LNCaP clone FGC (cell line): ENCODE measurements around the gene ZFHX3.
A peak's percentile ranks its signal among the peaks of the same experiment; 100 is the strongest.

ENCODE experiments used
- DNase-seq: peaks from one replicate; pipeline ENCODE4 v3.0.0-alpha.2; 2011; ENCODE audit warnings: low read depth
- H3K4me3 ChIP-seq: 2 replicates; pipeline ENCODE4 v1.5.1; 2011; ENCODE audit warnings: mild to moderate bottlenecking, low read depth, low read length, control low read depth
- TF ChIP-seq, protein P1 (sequence below): IDR thresholded peaks from 2 replicates; pipeline ENCODE4 v1.5.1; 2012; ENCODE audit warnings: mild to moderate bottlenecking; ENCODE audit not compliant: control insufficient read depth, insufficient read depth; ENCODE audit errors: extremely low read depth

ZFHX3 gene

DNA sequence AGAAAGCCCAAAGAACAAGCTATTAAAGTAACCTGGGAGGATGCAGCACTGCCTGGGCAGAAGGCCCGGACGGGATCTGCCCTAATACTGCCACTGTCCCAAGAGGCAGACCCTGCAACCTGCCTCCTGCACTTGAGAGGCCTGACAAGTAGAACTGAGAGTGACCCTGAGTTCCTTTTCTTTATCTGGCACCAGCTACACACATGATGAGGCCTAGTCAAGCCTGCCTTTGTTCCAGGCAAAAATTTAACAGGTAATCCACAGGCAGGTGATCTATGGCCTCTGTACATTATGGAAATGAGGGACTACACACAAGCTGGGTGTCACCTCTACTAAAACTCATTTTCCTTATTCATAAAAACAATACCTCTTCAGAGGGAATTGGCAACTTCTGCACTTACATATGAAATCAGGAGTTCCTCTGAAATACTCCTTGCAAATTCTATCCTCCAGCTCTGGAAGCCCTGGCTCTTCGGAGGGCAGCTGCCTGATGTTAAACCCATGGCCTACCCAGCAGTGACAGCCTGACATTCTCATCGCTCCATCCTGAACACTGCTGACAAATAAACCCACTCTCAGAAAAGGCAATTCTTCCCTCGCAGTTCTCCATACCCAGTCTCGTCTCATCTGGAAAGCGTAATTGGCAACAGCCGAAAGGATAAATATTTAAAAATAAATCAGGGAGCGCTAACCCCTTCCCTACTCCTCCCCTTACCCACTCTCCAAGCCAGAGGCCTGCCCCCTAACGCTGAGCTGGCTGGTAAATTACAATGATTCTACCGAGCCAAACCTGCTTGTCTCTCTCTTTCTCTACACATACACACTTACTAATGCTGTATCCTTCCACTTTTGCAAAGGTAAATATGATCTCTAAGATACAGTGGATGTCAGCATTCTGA lies 2.5 kb upstream of the ZFHX3 start:
- no peak for DNase-seq
- peak overlapping the region; percentile 64 for H3K4me3 ChIP-seq
- TF ChIP-seq, protein P1, sequence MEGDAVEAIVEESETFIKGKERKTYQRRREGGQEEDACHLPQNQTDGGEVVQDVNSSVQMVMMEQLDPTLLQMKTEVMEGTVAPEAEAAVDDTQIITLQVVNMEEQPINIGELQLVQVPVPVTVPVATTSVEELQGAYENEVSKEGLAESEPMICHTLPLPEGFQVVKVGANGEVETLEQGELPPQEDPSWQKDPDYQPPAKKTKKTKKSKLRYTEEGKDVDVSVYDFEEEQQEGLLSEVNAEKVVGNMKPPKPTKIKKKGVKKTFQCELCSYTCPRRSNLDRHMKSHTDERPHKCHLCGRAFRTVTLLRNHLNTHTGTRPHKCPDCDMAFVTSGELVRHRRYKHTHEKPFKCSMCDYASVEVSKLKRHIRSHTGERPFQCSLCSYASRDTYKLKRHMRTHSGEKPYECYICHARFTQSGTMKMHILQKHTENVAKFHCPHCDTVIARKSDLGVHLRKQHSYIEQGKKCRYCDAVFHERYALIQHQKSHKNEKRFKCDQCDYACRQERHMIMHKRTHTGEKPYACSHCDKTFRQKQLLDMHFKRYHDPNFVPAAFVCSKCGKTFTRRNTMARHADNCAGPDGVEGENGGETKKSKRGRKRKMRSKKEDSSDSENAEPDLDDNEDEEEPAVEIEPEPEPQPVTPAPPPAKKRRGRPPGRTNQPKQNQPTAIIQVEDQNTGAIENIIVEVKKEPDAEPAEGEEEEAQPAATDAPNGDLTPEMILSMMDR, result peak; percentile 32; the same call in 1 of the 2 replicates

DNA sequence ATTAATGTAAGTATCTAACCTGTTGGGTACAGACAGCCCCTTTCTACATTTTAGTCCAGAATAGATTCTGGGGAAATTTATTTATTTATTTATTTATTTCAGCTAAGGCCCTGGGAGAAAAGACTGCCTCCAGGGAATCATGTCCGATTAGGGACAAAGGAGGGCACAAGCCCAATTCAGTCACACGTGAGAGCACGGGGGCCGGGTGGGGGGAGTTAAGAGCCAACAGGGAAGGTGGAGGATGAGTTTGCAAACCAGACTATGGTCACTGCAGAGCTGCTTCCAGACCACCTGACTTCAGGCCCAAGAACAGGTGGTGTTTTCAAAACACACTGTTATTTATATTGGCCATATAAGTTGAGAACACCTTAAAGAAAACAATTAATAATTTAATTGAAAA lies 1.6 kb upstream of the ZFHX3 start:
- TF ChIP-seq, protein P1, result no peak
- H3K4me3 ChIP-seq, result peak overlapping the region; percentile 64
- DNase-seq, result no peak

DNA sequence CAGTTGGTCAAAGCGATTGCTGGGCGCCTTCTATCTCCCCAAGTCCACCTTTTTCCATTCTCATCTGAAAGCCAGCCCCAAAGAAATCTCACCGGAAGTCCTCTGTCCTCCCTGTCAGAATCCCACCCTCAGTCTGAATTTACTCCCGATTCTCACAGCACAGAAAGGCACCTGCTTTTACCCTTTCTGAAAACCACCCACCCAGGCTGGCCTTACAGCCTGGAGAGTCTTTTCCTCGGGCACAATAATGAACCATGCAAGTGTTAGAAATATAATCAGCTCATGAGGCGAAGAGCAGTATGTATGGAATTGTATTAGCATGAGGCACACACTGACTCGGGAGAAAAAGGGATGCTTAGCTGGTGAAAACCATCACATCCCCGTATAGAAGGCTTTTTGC lies 1.2 kb upstream of the ZFHX3 start:
- TF ChIP-seq, protein P1, result no peak
- DNase-seq, result no peak
- peak overlapping the region; percentile 64 for H3K4me3 ChIP-seq

DNA sequence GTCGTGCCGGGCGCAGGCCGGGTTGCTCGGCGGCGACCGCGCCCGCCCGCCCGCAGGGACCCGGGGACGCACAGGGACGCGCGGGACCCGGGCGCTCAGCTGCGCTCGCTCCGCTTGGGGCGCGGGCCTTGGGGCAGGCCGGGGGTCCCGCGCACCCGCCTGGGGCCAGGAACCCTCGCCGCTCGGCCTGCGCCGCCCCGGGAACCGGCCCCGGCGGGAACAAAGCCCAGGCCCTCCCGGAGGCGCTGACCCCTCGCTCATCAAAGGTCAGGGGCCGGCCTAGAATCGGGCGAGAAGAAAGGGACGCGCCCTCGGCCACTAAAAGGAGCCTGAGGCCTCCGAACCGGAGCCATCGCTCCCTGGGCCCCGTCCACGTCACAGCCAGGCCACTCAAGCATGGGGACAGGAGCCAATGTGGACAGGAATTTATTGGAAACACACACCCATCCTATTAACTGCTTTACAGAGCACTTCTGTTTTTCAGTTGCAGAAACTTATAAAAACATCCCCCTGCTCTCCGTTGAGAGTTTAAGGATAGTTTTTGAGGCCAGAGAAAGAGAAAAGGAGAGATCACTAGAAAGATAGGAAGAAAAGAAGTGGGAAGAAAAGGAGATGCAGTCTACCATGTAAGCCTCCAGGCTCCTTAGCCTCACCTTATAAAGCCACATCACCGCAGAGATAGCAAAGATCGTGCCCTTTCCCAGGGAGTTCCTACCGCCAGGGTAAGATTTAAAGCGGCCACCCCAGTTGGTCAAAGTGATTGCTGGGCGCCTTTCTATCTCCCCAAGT lies 558 bp upstream of the ZFHX3 start:
- peak overlapping the region; percentile 64 for H3K4me3 ChIP-seq
- DNase-seq, result peak; percentile 85
- TF ChIP-seq, protein P1, result no peak

GRCh38 chr16:73047221-73047535 lies 750 bp downstream of the ZFHX3 start:
- DNase-seq, result no peak
- peak overlapping the region; percentile 64 for H3K4me3 ChIP-seq
- TF ChIP-seq, protein P1, result no peak

DNA sequence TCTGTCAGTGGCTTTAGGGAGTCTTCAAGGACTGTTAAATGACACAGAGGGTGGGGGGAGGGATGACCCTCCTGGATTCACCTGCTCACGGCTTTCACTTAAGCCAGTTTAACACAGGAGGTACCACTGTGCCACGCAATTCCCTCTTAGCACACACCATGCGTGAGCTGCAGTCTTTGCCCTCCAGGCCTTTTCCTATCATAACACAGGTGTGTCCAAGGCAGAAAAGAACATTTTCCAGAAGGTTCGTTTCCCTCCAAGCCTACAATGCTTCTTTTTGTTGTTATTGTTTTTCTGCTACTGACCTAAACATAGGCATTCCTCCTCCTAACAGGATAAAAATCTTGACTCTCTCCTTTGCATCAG lies 1.1 kb downstream of the ZFHX3 start:
- no peak for DNase-seq
- peak overlapping the region; percentile 64 for H3K4me3 ChIP-seq
- TF ChIP-seq, protein P1, result no peak
